NCI-H345 treated with DMSO at 0.1 percent for 48 hours (cell line): ENCODE data around the gene RCOR1.
"Not testable (repeated sequence)": the region's sequence is repeated elsewhere in the genome, so short reads cannot be mapped to it uniquely, and the experiment has no call there.

ENCODE experiments used
- DNase-seq: peaks from one replicate; lab custom pipeline; 2025; ENCODE audit not compliant: unreplicated experiment; lab: John Stamatoyannopoulos, UW

The RCOR1 gene

DNA sequence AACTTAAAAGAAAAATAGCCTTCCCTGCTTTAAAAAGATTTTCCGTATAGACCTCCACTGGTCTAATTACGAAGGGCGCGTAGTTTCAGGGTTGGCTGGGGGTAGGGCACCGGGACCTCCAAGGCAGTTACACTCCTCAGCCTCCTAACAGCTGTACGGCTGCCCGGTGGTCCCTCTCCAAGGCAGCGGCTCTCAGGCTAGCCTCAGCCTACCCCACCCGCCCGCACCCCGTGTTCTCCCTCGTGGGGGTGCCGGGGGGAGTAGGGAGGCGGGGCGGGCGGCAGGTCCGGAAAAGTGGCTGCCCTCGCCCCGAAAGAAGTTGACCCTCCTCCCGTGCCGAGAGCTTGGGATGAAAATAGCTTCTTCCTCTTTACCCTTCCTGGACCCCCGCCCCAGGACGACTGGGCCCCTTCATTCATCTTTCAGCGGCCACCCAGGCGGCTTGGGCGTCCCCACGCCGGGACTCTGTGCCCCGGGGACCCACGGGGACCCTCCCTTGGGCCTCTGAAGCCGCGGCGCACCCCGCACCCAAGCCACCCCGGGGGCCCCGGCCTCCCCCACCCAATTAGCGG, 991 bp upstream of the RCOR1 start:
- no peak for DNase-seq

DNA sequence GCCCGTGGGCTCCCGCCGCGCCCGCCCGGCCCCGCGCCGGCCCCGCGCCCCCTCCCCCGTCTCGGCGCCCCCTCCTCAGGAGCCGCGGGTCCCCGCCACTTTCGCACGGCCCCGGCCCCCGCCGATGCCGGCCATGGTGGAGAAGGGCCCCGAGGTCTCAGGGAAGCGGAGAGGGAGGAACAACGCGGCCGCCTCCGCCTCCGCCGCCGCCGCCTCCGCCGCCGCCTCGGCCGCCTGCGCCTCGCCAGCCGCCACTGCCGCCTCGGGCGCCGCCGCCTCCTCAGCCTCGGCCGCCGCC, 263 bp downstream of the RCOR1 start:
- no peak for DNase-seq

DNA sequence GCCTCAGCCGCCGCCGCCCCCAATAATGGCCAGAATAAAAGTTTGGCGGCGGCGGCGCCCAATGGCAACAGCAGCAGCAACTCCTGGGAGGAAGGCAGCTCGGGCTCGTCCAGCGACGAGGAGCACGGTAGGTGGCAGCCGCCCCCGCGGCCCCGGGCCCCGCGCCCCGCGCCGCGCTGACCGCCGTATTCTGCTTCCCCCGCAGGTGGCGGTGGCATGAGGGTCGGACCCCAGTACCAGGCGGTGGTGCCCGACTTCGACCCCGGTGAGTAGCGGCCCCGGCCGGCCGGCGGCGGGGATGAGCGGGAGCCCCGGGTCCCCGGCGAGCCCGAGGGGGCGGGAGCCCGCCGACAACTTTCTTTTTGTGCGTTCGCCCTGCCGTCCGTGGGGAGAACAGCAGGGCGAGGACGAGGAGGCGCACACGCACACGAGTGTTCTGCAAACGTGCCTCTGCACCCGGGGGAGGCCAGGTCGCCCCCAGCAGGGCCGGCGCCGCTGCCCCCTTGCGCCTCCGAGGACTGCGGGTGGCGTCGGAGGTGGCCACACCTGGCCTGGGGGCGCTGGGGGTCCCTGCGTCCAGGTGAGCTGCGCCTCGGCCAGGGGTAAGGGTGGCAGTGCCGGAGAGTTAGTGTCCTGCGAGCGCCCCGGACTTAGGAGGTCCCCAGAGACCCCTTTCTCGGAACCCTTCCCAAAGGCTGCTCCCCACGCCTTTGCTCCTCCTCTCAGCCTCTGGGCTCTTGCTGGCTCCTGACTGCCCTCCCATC, 794 bp downstream of the RCOR1 start:
- no peak for DNase-seq

DNA sequence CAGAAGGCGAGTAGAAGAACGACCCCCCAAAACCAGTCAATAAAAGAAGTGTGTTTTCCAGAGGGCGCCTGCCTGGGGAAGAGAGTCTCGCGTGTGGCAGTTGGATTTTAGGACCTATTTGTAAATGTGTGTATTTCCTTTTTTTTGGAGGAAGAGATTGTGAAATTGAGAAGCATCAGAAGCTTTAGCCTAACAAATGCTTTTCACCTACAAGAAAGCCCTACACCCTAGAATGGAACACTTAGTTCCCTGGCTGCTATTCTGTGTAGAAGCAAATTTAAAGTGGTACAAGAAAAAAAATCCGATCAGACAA, 1.3 kb downstream of the RCOR1 start:
- no peak for DNase-seq

DNA sequence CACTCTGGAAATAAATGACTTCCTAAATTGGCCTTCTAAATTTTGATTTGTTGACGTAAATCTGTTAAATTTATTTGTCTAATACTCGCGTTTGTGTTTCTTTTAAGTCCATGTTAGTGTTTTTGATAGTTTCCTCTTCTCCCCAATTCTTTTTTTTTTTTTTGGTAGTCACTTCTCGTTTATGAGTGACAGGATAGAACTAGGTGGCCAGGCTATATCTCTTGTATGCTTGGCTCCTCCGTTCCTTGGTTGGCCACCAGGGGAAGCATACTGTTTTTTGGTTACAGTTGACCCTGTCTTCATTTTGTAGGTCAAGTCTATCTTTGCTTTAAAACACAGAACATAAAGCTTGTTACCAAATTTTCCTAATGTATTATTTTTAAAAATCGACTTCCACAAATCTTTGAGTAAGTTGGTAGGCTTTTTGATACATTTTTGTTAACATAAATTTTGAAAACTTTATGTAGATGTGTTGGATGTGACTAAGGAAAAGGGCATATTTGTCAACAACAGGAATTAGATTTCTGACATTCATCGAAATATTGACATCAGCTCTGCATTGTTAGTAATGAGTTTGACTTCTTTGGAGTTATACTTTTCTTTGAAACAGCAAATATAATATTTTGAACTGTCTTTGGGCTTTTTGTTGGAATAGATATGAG, 2.2 kb downstream of the RCOR1 start:
- DNase-seq, result peak; percentile 54

DNA sequence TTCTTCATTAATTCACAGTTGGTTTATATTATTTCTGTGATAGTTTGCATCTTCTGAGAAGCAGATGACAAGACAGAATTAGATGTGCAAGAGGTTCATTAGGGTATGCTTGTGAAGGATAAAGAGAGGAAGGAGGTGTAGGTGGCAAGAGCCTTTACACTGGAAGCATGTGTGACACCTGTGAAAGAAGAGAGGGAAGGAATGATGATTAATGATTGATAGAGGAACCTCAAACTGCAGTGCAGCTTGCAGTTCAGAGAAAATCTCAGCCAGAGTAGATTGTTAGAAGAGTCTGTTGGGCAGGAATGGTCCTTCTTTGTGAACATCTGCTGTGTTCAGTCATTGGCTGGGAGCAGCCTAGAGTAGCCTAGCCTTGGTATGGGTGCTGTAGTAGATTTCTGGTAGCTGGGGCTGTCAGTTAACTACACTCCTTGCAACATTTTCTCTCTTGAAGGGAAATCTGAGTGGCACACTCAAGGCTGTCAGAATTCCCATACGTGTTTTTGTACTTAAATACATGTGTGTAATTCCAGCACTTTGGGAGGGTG, 9.0 kb downstream of the RCOR1 start:
- DNase-seq, result no peak

DNA sequence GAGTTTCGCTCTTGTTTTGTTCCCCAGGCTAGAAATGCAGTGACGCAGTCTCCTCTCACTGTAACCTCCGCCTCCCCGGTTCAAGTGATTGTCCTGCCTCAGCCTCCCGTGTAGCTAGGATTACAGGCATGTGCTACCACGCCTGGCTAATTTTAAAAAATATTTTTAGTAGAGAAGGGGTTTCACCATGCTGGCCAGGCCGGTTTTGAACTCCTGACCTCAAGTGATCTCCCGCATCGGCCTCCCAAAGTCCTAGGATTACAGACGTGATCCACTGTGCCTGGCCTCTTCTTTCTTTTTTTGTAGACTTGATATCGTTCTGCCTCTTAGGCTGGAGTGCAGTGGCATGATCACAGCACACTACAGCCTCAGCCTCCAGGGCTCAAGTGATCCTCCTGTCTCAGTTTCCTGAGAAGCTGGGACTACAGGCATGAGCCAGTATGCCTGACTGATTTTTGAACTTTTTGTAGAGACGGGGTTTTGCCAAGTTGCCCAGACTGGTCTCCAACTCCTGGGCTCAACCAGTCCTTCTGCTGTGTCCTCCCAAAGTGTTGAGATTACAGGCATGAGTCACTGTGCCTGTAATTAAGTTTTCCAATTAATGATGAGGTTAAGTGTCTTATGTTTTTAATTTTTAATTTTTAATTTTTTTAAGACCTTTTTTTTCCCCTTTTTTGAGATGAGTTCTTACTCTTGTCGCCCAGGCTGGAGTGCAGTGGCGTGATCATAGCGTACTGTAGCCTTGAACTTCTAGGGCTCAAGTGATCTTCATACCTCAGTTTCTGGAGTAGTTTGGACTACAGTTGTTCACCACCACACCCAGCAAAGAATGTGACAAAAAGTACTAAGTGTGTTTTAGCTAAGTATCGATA, 10.2 kb downstream of the RCOR1 start:
- DNase-seq, result no peak

DNA sequence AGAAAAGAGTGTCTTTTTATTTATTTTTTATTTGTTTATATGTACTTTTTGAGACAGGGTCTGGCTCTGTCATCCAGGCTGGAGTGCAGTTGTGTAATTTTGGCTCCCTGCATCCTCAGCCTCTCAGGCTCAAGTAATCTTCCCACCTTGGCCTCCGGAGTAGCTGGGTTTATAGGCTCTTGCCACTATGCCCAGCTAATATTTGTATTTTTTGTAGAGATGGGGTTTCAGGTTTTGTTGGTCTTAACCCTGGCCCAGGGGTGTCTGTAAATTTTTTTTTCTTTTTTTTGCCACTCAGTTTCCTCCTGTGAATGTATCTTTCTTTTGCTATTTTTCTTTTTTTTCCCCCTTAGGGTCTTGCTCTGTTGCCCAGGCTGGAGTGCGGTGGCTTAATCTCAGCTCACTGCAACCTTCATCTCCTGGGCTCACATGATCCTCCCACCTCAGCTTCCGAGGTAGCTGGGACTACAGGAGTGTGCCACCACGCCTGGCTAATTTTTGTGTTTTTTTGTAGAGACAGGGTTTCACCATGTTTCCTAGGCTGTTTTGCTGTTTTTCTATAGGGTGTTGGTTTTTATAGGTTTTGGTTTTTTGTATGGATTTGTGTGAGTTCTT, 11.0 kb downstream of the RCOR1 start:
- DNase-seq, result no peak

DNA sequence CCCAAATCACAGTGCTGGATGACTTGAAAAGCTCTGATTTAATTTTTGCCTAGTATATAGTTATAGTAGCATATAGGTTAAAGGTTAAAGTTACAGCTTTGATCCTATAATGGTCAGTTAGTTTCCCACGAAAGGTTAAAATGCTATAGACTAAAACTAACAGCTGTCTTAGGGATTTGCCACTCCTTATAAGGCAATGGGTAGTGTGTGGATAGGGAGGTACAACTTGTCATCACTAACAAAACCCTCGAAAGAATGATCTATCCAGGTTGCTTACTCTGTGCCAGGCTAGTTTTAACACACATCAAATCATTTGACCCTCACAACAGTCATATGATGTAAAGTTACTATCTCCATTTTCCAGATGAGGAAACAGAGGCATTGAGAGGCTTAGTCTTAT, 11.7 kb downstream of the RCOR1 start:
- DNase-seq, result no peak

DNA sequence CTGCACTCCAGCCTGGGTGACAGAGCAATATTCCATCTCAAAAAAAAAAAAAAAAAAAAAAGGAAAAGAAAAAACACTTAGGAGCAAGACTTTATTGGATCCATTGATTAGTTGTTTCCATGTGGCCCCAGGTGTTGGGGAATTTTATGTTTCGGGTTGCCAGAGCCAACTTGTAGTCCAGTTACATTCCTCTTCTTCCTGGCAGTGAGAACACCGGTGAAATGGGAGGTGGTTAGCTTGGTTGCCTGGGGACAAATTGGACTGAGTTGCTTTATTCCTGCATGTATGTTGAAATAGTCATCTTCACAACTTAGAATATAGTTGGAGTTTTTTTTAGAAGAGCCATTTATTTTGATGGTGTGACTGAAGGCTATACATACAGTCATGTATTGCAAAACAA, 12.6 kb downstream of the RCOR1 start:
- DNase-seq, result no peak

DNA sequence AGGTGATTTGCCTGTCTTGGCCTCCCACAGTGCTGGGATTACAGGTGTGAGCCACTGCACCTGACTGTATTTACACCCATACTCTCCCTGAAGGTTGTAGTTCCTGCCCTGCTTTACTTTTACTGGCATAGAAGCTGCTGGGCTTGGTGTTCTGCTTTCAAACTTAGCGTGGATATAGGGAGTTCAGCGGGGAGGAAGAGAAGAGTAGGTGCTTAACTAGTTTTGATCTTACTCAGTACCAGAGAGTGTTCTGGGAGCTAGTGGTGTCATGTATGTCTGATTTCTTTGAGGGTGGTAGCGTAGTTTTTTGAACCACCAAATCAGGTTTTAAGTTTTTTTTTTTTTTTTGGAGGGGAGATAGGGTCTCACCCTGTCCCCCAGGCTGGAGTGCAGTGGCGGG, 13.8 kb downstream of the RCOR1 start:
- DNase-seq, result no peak

DNA sequence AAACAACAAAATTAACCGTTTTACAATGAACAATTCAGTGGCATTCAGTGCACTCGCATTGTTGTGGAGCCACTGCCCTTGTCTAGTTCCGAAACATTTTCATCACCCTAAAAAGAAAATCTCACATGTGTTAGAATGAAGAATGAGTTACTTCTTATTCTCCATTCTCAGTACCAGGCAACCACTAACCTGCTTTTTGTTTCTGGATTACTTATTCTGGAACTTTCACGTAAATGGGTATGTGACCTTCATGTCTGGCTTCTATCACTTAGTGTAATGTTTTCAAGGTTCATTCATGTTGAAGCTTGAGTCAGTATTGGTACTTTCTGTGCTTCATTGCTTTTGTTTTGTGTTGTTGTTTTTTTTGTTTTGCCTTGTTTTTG, 15.6 kb downstream of the RCOR1 start:
- no peak for DNase-seq

DNA sequence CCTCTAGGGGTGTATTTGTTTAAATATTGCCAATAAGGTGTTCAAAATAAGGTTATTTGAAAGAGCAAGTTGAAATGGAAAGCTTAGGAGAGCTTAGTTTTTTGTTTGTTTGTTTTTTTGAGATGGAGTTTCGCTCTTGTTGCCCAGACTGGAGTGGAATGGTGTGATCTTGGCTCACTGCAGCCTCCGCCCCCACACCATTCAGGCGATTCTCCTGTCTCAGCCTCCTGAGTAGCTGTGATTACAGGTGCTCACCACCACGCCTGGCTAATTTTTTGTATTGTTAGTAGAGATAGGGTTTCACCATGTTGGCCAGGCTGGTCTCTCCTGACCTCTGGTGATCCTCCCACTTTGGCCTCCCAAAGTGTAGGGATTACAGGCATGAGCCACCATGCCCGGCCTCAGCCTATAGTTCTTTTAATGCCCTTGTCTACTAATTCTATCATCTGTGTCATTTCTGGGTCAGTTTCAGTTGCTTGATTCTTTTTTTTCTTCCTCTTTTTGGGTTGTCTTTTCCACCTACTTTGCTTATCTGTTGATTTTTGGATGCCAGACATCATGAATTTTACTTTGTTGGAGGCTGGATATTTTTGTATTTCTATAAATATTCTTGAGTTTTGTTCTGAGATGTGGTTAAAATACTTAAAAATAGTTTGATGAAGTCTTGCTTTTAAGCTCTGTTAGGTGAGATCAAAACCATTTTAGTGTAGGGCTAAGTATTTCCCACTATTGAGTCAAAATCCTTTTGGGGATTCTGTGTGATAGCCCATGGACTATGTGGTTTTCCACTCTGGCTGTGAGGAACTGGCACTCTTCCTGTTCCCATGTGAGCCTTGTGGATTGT, 18.7 kb downstream of the RCOR1 start:
- DNase-seq, result no peak

DNA sequence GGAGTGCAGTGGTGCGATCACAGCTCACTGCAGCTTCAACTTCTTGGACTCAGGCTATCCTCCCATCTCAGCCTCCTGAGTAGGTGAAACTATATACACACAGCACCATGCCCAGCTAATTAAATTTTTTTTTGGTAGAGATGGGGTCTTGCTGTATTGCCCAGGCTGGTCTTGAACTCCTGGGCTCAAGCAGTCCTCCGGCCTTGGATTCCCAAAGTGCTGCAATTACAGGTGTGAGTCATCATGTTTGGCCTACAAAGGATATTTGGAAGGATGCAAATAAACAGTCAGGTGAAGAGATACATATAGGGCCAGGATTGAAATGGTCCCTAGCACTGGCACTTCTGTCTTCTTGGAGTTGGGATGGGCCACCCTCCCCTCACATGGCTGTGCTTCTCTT, 23.9 kb downstream of the RCOR1 start:
- DNase-seq, result no peak

DNA sequence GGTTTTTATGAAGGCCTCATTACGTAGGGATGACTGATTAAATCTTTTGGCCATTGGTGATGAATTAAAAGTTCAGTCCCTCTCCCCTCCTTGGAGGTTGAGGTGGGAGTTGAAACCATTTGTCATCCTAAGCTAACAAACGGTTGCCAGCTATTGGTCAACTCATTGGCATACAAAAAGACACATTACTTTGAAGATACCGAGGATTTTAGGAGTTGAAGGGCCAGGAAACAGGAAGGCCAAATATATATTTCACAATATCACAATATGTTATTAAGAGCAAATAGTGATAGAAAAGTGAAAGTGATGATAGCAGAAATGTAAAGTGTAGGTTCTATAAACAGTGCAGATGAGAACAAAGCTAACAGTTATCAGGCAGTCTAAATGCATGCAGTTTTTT, 24.4 kb downstream of the RCOR1 start:
- DNase-seq, result no peak

DNA sequence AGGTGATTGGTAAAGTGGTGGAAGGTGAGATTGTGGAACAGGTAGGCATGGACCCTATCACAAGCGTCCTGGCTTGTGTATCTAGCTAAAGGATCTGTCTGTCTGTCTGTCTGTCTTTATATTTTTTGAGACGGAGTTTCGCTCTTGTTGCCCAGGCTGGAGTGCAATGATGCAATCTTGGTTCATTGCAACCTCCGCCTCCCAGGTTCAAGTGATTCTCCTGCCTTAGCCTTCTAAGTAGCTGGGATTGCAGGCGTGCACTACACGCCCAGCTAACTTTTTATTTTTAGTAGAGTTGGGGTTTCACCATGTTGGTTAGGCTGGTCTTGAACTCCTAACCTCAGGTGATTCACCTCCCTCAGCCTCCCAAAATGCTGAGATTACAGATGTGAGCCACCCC, 26.6 kb downstream of the RCOR1 start:
- DNase-seq, result not testable (repeated sequence)

DNA sequence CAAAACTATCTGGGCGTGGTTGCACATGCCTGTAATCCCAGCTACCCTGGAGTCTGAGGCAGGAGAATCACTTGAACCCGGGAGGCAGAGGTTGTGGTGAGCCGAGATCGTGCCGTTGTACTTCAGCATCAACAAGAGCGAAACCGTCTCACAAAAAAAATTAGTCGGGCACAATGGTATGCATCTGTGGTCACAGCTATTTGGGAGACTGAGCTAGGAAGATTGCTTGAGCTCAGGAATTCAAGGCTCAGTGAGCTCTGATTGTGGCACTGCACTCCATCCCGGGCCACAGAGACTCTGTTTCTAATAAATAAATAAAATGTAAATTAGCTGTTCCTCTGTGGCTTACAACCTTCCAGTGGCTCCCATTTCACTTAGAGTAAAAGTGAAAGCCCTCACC, 28.0 kb downstream of the RCOR1 start:
- DNase-seq, result no peak

DNA sequence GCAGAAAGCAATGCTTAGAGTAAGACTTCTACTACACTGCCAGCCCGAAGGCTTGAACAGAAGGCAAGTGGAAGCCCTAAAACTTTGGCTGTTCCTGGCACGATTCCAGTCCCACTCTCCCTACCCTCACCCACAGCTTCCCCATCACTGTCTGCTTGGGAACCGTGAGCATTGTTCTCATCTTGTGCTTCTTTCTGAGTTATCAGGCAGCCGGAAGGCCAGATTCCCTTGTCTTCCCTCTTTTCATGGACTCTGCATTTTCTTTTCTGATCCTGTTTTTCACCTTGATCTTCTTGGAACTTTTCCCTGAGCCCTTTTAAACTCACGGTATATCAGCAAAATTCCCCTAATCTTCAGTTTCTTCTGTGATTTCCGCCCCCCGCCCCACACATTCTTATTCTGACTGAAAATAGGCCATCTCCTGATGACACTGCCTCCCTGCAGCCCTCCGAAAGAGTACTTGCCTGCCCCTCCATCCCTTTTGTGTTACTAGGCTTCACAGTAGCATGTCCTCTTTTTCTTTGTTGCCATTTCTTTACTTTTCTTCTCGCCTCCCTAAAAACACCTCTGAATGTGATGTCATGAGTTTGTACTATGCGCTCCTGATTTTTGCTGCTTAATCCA, 29.9 kb downstream of the RCOR1 start:
- no peak for DNase-seq

DNA sequence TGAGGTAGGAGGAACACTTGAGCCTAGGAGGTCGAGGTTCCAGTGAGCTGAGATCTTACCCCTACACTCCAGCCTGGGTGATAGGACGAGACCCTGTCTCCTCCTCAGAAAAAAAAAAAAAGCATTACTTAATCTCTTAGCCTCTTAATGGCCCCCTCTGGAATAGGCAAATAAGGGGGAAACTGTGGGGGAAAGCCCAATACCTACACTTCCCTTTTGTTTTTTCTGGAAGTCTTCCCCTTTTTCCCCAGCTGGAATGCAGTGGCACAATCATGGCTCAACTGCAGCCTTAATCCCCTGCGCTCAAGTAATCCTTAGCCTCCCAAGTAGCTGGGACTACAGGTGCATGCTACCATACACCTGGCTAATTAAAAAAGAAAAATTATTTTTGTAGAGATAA, 32.2 kb downstream of the RCOR1 start:
- DNase-seq, result no peak
